IPS DF 4.7 (cell line): ENCODE results near the gene SEMA6D.

Source experiments
- DNase-seq: peaks from one replicate; pipeline ENCODE4 v3.0.0-alpha.2; 2013; ENCODE audit warnings: low spot score; ENCODE audit errors: extremely low read depth

Gene SEMA6D

GRCh38 chr15:47742334-47742733, 25.0 kb downstream of the SEMA6D start:
- no peak for DNase-seq

DNA sequence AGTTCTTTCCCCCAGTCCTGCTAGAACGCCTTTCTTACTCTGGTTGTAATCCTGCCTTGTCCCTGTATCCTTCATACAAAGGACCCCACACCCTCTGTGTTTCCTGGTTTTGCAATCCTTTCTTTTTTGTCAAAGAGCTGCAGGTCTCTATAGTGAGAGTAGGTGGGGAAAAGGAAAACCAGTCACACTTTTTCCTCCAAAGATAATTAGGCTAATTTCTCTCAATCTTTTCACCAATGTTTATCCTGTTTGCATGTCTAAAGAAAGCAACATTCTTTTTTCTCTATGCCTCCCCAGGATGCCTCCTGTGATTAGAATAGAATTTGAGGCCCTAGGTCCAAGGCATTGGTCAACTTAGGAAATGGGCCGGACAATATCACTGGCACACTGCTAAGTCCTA, 25.4 kb downstream of the SEMA6D start:
- DNase-seq = peak; percentile 22

DNA sequence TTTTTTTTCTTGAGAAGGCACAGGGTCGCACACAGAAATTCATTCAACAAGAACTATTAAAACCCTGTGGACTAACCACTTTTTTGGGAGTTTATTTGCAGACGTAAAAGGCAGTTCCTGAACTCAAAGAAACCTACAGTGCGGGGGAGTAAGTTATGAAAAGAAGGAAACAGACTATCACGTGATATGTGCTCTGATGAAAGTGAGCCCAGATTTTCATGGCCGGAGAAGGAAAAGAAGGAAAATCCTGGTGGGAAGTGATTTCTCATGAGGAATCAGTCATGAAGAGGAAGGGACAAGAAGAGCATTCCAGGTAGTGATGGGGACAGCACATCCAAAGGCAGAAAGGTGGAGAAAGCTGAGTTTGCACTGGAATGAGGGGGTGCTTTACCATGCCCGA, 26.1 kb downstream of the SEMA6D start:
- no peak for DNase-seq

DNA sequence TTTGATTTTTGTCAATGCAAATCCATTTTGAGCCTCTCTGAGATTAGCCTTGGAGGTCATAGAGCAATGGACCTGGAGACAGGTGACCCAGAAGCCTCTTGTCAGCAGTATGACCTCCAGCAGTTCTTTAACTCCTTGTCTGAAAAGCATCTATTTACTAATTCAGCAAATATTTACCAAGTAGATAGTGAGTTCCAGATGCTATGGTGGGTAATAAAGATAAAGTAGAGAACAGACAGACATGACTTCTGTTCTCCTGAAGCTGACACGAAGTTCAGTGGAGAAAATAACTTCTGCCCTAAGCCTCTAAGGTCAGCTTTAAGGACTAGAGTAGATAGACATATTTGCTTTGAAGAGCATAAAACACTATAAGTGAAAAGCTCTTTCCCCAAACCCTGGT, 26.6 kb downstream of the SEMA6D start:
- DNase-seq = no peak

GRCh38 chr15:47744496-47744895, 27.2 kb downstream of the SEMA6D start:
- DNase-seq = no peak

DNA sequence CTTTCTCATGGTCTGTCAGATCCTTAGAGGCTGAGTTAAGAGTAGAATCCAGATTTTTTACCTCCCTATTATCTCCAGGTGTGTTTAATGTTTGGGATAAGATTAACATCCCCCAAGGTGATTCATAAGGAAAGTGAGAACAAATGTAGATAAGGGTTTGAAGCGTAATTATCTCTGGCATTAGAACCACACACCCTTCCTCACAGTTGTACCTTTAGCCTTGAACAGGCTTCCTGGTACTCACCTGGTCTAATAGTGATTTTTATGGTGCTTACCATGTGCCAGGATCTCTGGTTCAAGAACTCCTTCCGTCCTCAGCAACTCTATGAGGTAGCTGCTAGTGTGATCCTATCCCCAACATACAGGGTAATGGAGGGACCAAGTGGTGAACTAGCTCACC, 27.7 kb downstream of the SEMA6D start:
- DNase-seq = no peak

DNA sequence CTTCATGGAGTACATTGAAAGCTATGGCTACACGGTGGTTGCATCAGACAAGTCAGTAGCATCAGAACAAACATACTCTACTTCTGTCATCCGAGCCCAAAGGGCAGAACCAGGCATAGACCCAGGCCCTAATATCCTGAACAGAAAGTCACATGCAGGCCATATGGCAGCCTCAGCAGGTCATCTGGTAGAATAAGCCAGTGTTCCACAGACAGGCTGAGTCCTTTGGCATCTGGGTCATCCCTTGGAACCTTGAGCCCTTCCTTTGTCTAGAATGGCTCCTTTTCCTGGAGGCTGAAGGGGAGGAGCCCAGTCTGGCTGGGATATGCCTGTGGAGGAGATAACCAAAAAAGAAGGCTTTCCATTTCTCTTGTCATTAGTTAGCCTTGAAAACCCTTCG, 29.2 kb downstream of the SEMA6D start:
- no peak for DNase-seq

GRCh38 chr15:47750030-47750739, 32.9 kb downstream of the SEMA6D start:
- no peak for DNase-seq

- DNase-seq = no peak
Measured at GRCh38 chr15:47750740-47751262, 33.5 kb downstream of the SEMA6D start.

GRCh38 chr15:47753591-47753990, 36.3 kb downstream of the SEMA6D start:
- no peak for DNase-seq

GRCh38 chr15:47754312-47754711, 37.0 kb downstream of the SEMA6D start:
- no peak for DNase-seq

- DNase-seq = no peak
Measured at GRCh38 chr15:47755941-47756340, 38.6 kb downstream of the SEMA6D start.

GRCh38 chr15:47756872-47757271, 39.6 kb downstream of the SEMA6D start:
- no peak for DNase-seq

GRCh38 chr15:47757331-47757730, 40.0 kb downstream of the SEMA6D start:
- DNase-seq = no peak

DNA sequence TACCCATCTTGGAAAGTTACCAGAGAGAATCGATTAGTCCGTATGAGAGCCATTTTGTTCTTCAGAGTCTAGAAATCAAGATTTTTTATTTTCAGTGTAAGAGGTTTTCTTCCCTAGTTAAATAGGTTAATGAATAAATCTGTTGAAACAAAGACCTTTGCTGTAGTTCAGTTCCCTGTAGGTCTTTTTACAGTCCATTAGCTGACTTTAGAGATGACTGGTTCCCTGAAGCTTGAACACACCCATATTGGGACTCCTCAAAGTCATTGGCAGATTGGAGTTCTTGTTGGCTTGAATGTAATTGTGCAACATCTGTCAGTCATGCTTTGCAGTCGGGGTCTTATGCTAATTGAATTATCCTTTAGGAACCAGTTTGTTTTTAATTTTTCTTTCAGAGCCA, 45.3 kb downstream of the SEMA6D start:
- no peak for DNase-seq

- no peak for DNase-seq
Measured at GRCh38 chr15:47764666-47765065, 47.4 kb downstream of the SEMA6D start.

- no peak for DNase-seq
Measured at GRCh38 chr15:47766406-47766805, 49.1 kb downstream of the SEMA6D start.

DNA sequence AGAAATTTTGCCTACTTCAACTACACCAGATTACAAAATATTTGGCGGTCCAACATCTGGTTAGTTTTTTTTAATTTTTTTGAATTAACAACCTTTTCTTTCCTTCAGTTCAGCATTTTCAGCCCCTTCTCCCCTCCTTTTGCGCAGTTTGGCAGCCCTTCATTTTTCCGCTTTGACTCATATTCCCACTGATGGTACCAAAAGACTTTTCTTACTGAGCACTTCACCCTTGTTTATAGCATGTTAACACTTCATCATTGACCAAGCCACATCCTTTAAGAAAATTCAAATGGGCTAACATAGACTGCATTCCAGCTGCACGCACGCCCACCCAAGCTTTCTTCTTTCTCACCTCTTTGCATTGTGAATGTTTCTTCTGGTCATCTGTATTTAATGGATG, 49.7 kb downstream of the SEMA6D start:
- no peak for DNase-seq

- DNase-seq = no peak
Measured at GRCh38 chr15:47768735-47769134, 51.4 kb downstream of the SEMA6D start.

DNA sequence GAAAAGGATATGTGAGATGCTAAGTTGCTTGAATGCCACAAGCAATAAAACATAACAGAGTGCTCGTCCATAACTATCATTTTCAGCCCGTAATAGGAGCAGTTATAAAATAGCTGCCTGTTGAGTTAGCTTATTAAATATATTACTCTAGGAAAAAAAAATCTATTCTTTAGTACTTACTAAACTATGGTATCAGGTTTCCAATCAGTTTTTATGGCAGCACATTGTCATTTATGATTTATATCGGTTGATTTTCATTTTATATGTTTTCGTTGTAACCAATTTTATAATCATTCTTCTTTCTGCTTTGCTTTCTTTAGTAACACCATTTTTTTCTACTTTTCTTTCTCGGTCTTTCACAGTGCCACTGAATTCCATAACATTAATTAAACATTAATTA, 51.9 kb downstream of the SEMA6D start:
- no peak for DNase-seq

GRCh38 chr15:47773143-47773542, 55.8 kb downstream of the SEMA6D start:
- DNase-seq = no peak

GRCh38 chr15:47778263-47778770, 61.0 kb downstream of the SEMA6D start:
- no peak for DNase-seq

- no peak for DNase-seq
Measured at GRCh38 chr15:47780971-47781370, 63.7 kb downstream of the SEMA6D start.
